Fibroblast of villous mesenchyme (primary cell): ENCODE results near the gene GNA12. TPM values are rescaled to one million over a fixed set of nuclear protein-coding genes. Genes with fewer than 3 reads are reported as not detected.

Experiments used
- DNase-seq: peaks from one replicate; pipeline ENCODE4 v3.0.0-alpha.2; 2010; ENCODE audit warnings: low read depth
- H3K4me3 ChIP-seq: 2 replicates; pipeline ENCODE4 v1.5.1; 2011; ENCODE audit warnings: low read depth, mild to moderate bottlenecking, low read length
- CTCF ChIP-seq: IDR thresholded peaks from 2 replicates; pipeline ENCODE4 v1.5.1; 2012; ENCODE audit warnings: low read depth, mild to moderate bottlenecking, low read length; ENCODE audit not compliant: insufficient read depth
- total RNA-seq: library from RNA; depleted of rRNA; stranded (reverse); fragments of >200 nt; gene quantifications from 2 replicates; pipeline ENCODE4 v1.2.3, GENCODE V29; 2012

Gene GNA12
- total RNA-seq, 1 donor = 46.2 TPM

GRCh38 chr7:2809903-2810625, 34.0 kb downstream of the GNA12 start:
- TF ChIP-seq CTCF = no peak
- H3K4me3 ChIP-seq = no peak overlapping the region
- no peak for DNase-seq

GRCh38 chr7:2808891-2809665, 35.0 kb downstream of the GNA12 start:
- no peak for DNase-seq
- H3K4me3 ChIP-seq = no peak overlapping the region
- no peak for TF ChIP-seq CTCF

- H3K4me3 ChIP-seq = no peak overlapping the region
- DNase-seq = peak; percentile 61
- TF ChIP-seq CTCF = no peak
Observed at GRCh38 chr7:2807845-2808772, 36.0 kb downstream of the GNA12 start.

- TF ChIP-seq CTCF = no peak
- no peak overlapping the region for H3K4me3 ChIP-seq
- DNase-seq = peak; percentile 58
Observed at GRCh38 chr7:2807460-2807844, 36.7 kb downstream of the GNA12 start.

- no peak overlapping the region for H3K4me3 ChIP-seq
- no peak for TF ChIP-seq CTCF
- peak; percentile 24 for DNase-seq
Observed at GRCh38 chr7:2806571-2806970, 37.5 kb downstream of the GNA12 start.

GRCh38 chr7:2805213-2805944, 38.7 kb downstream of the GNA12 start:
- TF ChIP-seq CTCF = no peak
- peak; percentile 90 for DNase-seq
- H3K4me3 ChIP-seq = no peak overlapping the region
